SU-DHL-6 (cell line): Measurements from ENCODE around the gene CATSPER4.

Experiments
- EZH2phosphoT487 ChIP-seq: fragments of 200-600 bp; sonication (generic), shearing (Covaris generic); conservative IDR thresholded peaks from 2 replicates; pipeline ENCODE4 v1.6.1; 2018; ENCODE audit warnings: mild to moderate bottlenecking, antibody characterized with exemption, low read length, moderate library complexity, mixed read lengths
- TF ChIP-seq, protein P1 (sequence below): fragments of 200-600 bp; sonication (generic); IDR thresholded peaks from one replicate; pipeline ENCODE4 v1.5.1; 2017; ENCODE audit warnings: antibody characterized with exemption, mild to moderate bottlenecking, low read length, moderate library complexity; ENCODE audit not compliant: insufficient read depth, poor library complexity, severe bottlenecking

DNA sequence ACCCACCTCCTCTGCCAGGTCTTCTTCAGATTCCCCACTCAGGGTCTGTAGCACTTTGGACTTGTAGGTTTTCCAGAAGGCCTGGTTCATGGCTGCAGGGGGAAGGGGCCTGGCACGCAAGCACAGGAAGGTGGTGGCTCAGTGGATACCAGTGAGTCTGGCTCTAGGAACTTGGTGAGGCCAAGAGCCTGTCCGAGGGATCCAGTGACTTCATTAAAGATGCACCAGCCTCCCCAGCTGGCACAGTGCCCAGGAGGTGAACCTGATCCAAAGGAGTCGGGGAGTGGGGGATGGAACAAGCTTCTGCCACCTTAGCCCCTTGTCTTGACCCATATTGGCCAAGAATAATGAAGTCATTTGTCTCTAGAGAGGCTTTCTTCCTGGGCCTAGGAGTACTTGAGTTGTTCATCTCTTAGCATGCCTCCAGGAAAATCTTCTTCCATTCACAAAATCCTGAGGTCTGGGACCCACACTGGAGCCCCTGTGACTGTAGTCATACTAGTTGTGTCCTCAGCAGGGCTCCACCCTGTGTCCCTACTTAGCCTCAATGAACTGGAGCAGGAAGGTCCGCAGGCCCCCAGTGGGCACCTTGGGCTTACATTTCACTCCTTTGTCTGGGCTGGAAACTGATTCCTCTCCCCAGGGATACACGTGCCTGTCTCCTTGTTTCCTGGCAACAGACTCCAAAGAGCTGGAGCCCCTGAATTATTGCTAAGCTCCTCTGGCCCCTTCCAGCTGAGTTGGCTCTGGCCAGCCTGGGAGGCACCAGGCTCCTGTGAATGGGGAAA lies 21.8 kb upstream of the CATSPER4 start, which contains the start of gene C1orf232:
- no peak for TF ChIP-seq EZH2phosphoT487
- TF ChIP-seq, protein P1, sequence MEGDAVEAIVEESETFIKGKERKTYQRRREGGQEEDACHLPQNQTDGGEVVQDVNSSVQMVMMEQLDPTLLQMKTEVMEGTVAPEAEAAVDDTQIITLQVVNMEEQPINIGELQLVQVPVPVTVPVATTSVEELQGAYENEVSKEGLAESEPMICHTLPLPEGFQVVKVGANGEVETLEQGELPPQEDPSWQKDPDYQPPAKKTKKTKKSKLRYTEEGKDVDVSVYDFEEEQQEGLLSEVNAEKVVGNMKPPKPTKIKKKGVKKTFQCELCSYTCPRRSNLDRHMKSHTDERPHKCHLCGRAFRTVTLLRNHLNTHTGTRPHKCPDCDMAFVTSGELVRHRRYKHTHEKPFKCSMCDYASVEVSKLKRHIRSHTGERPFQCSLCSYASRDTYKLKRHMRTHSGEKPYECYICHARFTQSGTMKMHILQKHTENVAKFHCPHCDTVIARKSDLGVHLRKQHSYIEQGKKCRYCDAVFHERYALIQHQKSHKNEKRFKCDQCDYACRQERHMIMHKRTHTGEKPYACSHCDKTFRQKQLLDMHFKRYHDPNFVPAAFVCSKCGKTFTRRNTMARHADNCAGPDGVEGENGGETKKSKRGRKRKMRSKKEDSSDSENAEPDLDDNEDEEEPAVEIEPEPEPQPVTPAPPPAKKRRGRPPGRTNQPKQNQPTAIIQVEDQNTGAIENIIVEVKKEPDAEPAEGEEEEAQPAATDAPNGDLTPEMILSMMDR = no peak
